Ectodermal cell (in vitro differentiated cells): ENCODE measurements around the gene AATK.

Source experiments
- H3K27ac ChIP-seq: 2 replicates; pipeline ENCODE4 v1.7.0; 2013; ENCODE audit warnings: mild to moderate bottlenecking, low read depth, low read length; ENCODE audit not compliant: insufficient read depth, poor library complexity, severe bottlenecking
- H3K27me3 ChIP-seq: 2 replicates; pipeline ENCODE4 v1.7.0; 2013; ENCODE audit warnings: mild to moderate bottlenecking, low read length; ENCODE audit not compliant: insufficient read depth, control insufficient read depth, poor library complexity, severe bottlenecking
- H3K36me3 ChIP-seq: one replicate; pipeline ENCODE4 v1.7.0; 2013; ENCODE audit warnings: low read length; ENCODE audit not compliant: control insufficient read depth, insufficient read depth
- H3K4me1 ChIP-seq: one replicate; pipeline ENCODE4 v1.7.0; 2013; ENCODE audit warnings: low read length; ENCODE audit not compliant: control insufficient read depth, insufficient read depth
- H3K4me3 ChIP-seq: 2 replicates; pipeline ENCODE4 v1.7.0; 2013; ENCODE audit warnings: low read depth, low read length, control low read depth; ENCODE audit not compliant: insufficient read depth
- H3K9me3 ChIP-seq: 2 replicates; pipeline ENCODE4 v1.7.0; 2013; ENCODE audit warnings: mild to moderate bottlenecking, low read length, moderate library complexity; ENCODE audit not compliant: control insufficient read depth
- WGBS, 2 experiments: methylation state at CpG; one replicate each; pipeline ENCODE4 v1.1.7; 2013; ENCODE audit warnings: missing lambda C conversion rate in 2 of 2; 5-methylcytosine and 5-hydroxymethylcytosine counted together

Gene AATK

GRCh38 chr17:81171941-81172340 is 5.9 kb upstream of the AATK start:
- H3K4me3 ChIP-seq: no peak overlapping the region
- H3K9me3 ChIP-seq: no peaks in the 10 kb centered on the region
- H3K27me3 ChIP-seq: peaks cover 5% of the 10 kb centered on the region
- H3K36me3 ChIP-seq: no peaks in the 10 kb centered on the region
- no peaks in the 10 kb centered on the region for H3K4me1 ChIP-seq
- 94 to 97% methylated on average over 8 of the region's 8 CpGs for whole genome bisulfite sequencing, 2 experiments
- no peak overlapping the region for H3K27ac ChIP-seq

GRCh38 chr17:81170727-81171494 is 4.9 kb upstream of the AATK start:
- Histone ChIP-seq H3K4me3 (no peak overlapping the region), H3K27ac (no peak overlapping the region), H3K27me3 (peaks cover 9% of the 10 kb centered on the region), H3K4me1 (no peaks in the 10 kb centered on the region), H3K36me3 (no peaks in the 10 kb centered on the region), H3K9me3 (no peaks in the 10 kb centered on the region)
- 91 to 93% methylated on average over 15 of the region's 15 CpGs for WGBS, 2 experiments

- Histone ChIP-seq H3K4me1 (peaks cover 9% of the 10 kb centered on the region), H3K36me3 (no peaks in the 10 kb centered on the region), H3K4me3 (no peak overlapping the region), H3K9me3 (no peaks in the 10 kb centered on the region), H3K27ac (no peak overlapping the region), H3K27me3 (peaks cover 9% of the 10 kb centered on the region)
- WGBS, 2 experiments: 95% methylated on average over 3 of the region's 3 CpGs
Measured at GRCh38 chr17:81169870-81170309, 3.9 kb upstream of the AATK start.

- H3K4me3 ChIP-seq: no peak overlapping the region
- H3K27me3 ChIP-seq: peaks cover 9% of the 10 kb centered on the region
- H3K4me1 ChIP-seq: peaks cover 14% of the 10 kb centered on the region
- no peaks in the 10 kb centered on the region for H3K9me3 ChIP-seq
- no peak overlapping the region for H3K27ac ChIP-seq
- 93 to 95% methylated on average over 7 of the region's 7 CpGs for WGBS, 2 experiments
- H3K36me3 ChIP-seq: no peaks in the 10 kb centered on the region
Measured at GRCh38 chr17:81167638-81168037, 1.6 kb upstream of the AATK start.

- 91 to 93% methylated on average over 4 of the region's 4 CpGs for WGBS, 2 experiments
- Histone ChIP-seq H3K4me3 (no peak overlapping the region), H3K9me3 (no peaks in the 10 kb centered on the region), H3K27ac (no peak overlapping the region), H3K36me3 (no peaks in the 10 kb centered on the region), H3K4me1 (peaks cover 14% of the 10 kb centered on the region), H3K27me3 (peaks cover 9% of the 10 kb centered on the region)
Measured at GRCh38 chr17:81167194-81167524, 1.1 kb upstream of the AATK start.

GRCh38 chr17:81165246-81166032 is 582 bp downstream of the AATK start, which contains the start of gene PVALEF:
Gene PVALEF, plus strand, starts transcription at chr17:81165507. Its CDS starts 15,720 bp downstream, at chr17:81181227.
- H3K4me3 ChIP-seq: peak within 1 kb of the TSS; percentile 43
- H3K27me3 ChIP-seq: peaks cover 9% of the 10 kb centered on the region
- no peaks in the 10 kb centered on the region for H3K9me3 ChIP-seq
- peaks cover 14% of the 10 kb centered on the region for H3K4me1 ChIP-seq
- no peak within 1 kb of the TSS for H3K27ac ChIP-seq
- no peaks in the 10 kb centered on the region for H3K36me3 ChIP-seq
- WGBS, 2 experiments: 22 to 25% methylated on average over 46 of the region's 46 CpGs

- no peaks in the 10 kb centered on the region for H3K36me3 ChIP-seq
- peaks cover 14% of the 10 kb centered on the region for H3K4me1 ChIP-seq
- H3K4me3 ChIP-seq: no peak overlapping the region
- WGBS, 2 experiments: 77 to 81% methylated on average over 19 of the region's 19 CpGs
- no peak overlapping the region for H3K27ac ChIP-seq
- no peaks in the 10 kb centered on the region for H3K9me3 ChIP-seq
- H3K27me3 ChIP-seq: peaks cover 9% of the 10 kb centered on the region
Measured at GRCh38 chr17:81164371-81165245, 1.4 kb downstream of the AATK start.

GRCh38 chr17:81163703-81164370 is 2.2 kb downstream of the AATK start:
- Histone ChIP-seq H3K4me3 (no peak overlapping the region), H3K27ac (no peak overlapping the region), H3K9me3 (no peaks in the 10 kb centered on the region), H3K27me3 (peaks cover 9% of the 10 kb centered on the region), H3K36me3 (no peaks in the 10 kb centered on the region), H3K4me1 (peaks cover 14% of the 10 kb centered on the region)
- whole genome bisulfite sequencing, 2 experiments: 89 to 96% methylated on average over 15 of the region's 15 CpGs

- H3K4me3 ChIP-seq: no peak overlapping the region
- no peaks in the 10 kb centered on the region for H3K9me3 ChIP-seq
- H3K36me3 ChIP-seq: no peaks in the 10 kb centered on the region
- 86 to 88% methylated on average over 19 of the region's 19 CpGs for WGBS, 2 experiments
- no peak overlapping the region for H3K27ac ChIP-seq
- H3K4me1 ChIP-seq: peaks cover 14% of the 10 kb centered on the region
- peaks cover 9% of the 10 kb centered on the region for H3K27me3 ChIP-seq
Measured at GRCh38 chr17:81163051-81163695, 2.8 kb downstream of the AATK start.
